ENCODE results near the gene MOCS2. TPM values are rescaled to one million over a fixed set of nuclear protein-coding genes. Genes with fewer than 3 reads are reported as not detected.

Gene MOCS2
- total and polyA plus RNA-seq, 8 donors, result 11.4 to 37.6 (median 18.3) TPM

DNA sequence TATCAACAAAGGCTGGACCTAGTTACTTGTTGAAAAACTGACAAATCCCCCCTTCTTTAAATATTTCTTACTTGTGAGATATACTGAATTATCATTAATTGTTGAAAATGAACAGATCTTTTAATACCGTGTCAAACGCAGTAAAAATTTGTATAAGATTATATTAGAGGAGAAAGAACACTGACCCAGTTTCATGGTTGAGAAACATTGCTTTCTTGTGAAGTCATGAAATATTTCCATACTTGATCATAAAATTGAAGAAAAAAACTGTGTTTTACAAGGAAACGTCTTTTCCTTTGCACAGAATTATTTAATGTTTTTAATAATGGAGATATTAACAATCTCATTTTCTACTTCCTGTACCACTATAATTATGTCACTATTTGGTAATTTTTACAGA is 45.8 kb downstream of the MOCS2 start:
- intact Hi-C loops (cut with DNase I), result no loop called here
- WGBS, 2 donors, result 79 to 86% methylated on average over 3 of the region's 3 CpGs
- FAIRE-seq (peak; percentile 63), ATAC-seq (no peak), DNase-seq (no peak)
- Histone ChIP-seq H3K36me3 (no peaks in the 10 kb centered on the region), H3K9me3 (no peaks in the 10 kb centered on the region), H3K27ac (no peak overlapping the region), H3K4me3 (no peak overlapping the region), H3K4me1 (no peaks in the 10 kb centered on the region), H3K27me3 (no peaks in the 10 kb centered on the region)
- TF ChIP-seq, protein P1, sequence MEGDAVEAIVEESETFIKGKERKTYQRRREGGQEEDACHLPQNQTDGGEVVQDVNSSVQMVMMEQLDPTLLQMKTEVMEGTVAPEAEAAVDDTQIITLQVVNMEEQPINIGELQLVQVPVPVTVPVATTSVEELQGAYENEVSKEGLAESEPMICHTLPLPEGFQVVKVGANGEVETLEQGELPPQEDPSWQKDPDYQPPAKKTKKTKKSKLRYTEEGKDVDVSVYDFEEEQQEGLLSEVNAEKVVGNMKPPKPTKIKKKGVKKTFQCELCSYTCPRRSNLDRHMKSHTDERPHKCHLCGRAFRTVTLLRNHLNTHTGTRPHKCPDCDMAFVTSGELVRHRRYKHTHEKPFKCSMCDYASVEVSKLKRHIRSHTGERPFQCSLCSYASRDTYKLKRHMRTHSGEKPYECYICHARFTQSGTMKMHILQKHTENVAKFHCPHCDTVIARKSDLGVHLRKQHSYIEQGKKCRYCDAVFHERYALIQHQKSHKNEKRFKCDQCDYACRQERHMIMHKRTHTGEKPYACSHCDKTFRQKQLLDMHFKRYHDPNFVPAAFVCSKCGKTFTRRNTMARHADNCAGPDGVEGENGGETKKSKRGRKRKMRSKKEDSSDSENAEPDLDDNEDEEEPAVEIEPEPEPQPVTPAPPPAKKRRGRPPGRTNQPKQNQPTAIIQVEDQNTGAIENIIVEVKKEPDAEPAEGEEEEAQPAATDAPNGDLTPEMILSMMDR (IDR thresholded peaks at IDR 0.05), result no peak

DNA sequence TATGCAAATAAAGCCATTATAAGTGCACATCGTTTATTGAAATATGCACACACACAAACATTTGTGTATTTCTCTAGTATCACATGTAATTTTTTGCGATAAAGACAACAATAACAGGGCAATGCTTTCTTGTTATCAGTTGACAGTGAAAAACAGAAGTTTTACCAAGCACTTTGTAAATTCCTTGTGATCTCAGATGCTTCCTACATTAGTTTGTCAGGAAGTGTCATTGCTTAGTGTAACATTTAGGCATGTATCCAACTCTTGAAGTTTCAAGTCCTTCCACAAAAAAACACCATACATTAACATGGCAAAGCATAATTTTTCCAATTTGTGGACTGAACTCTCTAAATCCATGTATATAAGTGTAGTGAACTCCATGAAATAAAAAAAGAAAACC is 46.4 kb downstream of the MOCS2 start:
- FAIRE-seq, result no peak
- DNase-seq, result no peak
- WGBS, 2 donors, result 82 to 84% methylated on average over 2 of the region's 2 CpGs
- no peak for ATAC-seq
- Histone ChIP-seq H3K36me3 (no peaks in the 10 kb centered on the region), H3K27ac (no peak overlapping the region), H3K4me1 (no peaks in the 10 kb centered on the region), H3K27me3 (no peaks in the 10 kb centered on the region), H3K4me3 (no peak overlapping the region), H3K9me3 (no peaks in the 10 kb centered on the region)
- intact Hi-C loops (cut with DNase I), result no loop called here
- TF ChIP-seq, protein P1 (IDR thresholded peaks at IDR 0.05), result no peak

DNA sequence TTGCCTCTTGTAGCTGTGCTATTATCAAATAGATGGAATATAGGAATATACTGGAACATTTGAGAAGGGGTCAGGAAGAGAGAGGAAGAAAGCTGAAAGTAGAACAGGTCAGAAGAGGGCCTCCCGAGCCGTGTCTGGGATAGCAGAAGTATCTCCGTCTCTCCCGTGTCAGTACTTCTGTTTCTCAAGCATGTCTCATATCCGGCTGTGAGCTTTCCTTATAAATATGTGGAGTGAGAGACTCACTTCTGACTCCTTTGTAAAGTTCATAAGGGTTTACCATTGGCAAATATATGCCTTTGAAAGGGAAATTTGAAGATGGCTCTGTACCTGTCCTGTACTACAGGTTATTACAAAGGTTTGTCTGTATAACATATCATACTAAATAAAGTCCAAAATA is 50.3 kb downstream of the MOCS2 start:
- FAIRE-seq (no peak), DNase-seq (no peak), ATAC-seq (no peak)
- 84 to 98% methylated on average over 5 of the region's 5 CpGs for WGBS, 2 donors
- Histone ChIP-seq H3K4me1 (no peaks in the 10 kb centered on the region), H3K4me3 (no peak overlapping the region), H3K36me3 (no peaks in the 10 kb centered on the region), H3K27ac (no peak overlapping the region), H3K27me3 (no peaks in the 10 kb centered on the region), H3K9me3 (no peaks in the 10 kb centered on the region)
- TF ChIP-seq, protein P1 (IDR thresholded peaks at IDR 0.05), result no peak
- intact Hi-C loops (cut with DNase I), result no loop called here

DNA sequence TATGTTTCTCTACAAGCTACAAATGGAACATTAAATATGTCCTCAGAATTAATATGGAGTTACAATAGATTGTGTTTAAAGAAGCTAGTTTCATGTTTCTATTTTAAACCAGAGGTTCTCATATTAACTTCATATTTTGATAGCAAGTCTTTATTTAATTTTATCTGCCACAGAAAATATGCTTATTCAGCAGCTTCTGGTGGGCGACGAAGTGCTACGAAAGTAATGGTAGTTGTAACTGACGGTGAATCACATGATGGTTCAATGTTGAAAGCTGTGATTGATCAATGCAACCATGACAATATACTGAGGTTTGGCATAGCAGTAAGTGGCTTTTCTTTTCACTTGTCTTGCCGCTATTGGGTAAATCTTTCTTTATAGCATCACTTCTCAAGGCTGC is 54.2 kb downstream of the MOCS2 start:
- Histone ChIP-seq H3K27me3 (no peaks in the 10 kb centered on the region), H3K36me3 (no peaks in the 10 kb centered on the region), H3K9me3 (no peaks in the 10 kb centered on the region), H3K27ac (no peak overlapping the region), H3K4me3 (no peak overlapping the region), H3K4me1 (no peaks in the 10 kb centered on the region)
- ATAC-seq, result no peak
- intact Hi-C loops (cut with DNase I), result no loop called here
- TF ChIP-seq, protein P1 (IDR thresholded peaks at IDR 0.05), result no peak
- FAIRE-seq, result no peak
- DNase-seq, result no peak
- 79 to 87% methylated on average over 5 of the region's 5 CpGs for WGBS, 2 donors

DNA sequence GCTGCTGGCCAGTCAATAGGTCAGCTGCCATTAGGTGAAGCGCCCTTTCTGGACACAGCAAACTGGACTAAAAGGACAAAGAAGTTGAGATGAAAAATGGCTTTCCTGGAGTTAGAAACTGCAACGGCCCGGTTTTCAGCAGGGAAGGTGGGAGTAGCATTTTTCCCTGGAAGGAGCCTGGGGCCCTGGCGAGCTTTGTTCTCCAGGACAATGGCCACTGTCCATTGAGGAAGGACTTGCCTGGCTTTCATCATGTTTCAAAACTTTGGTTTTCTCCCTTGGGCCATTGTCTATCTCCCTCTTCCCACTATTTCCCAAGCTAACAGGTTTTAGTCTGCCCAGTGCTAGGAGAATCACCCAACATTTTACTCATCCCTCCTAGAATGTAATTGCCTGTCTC is 56.2 kb downstream of the MOCS2 start:
- H3K27ac ChIP-seq, result no peak overlapping the region
- FAIRE-seq (no peak), DNase-seq (no peak), ATAC-seq (no peak)
- TF ChIP-seq, protein P1 (IDR thresholded peaks at IDR 0.05), result no peak
- no peaks in the 10 kb centered on the region for H3K9me3 ChIP-seq
- H3K4me3 ChIP-seq, result no peak overlapping the region
- WGBS, 2 donors, result 85 to 86% methylated on average over 4 of the region's 4 CpGs
- H3K4me1 ChIP-seq, result no peaks in the 10 kb centered on the region
- intact Hi-C loops (cut with DNase I), result no loop called here
- no peaks in the 10 kb centered on the region for H3K36me3 ChIP-seq
- peaks cover 0 to 3% (median 0%) of the 10 kb centered on the region in 4 donors for H3K27me3 ChIP-seq

Measured in pancreas (tissue), 10 donors.